ENCODE data around the gene ASIC1. TPM values are rescaled to one million over a fixed set of nuclear protein-coding genes. Genes with fewer than 3 reads are reported as not detected.

Gene ASIC1
- total and polyA plus RNA-seq, 2 of the 13 experiments (the other 11 are each of a cell fraction or from before 2014, with no cell fraction given), result 0.44 to 1.5 TPM

DNA sequence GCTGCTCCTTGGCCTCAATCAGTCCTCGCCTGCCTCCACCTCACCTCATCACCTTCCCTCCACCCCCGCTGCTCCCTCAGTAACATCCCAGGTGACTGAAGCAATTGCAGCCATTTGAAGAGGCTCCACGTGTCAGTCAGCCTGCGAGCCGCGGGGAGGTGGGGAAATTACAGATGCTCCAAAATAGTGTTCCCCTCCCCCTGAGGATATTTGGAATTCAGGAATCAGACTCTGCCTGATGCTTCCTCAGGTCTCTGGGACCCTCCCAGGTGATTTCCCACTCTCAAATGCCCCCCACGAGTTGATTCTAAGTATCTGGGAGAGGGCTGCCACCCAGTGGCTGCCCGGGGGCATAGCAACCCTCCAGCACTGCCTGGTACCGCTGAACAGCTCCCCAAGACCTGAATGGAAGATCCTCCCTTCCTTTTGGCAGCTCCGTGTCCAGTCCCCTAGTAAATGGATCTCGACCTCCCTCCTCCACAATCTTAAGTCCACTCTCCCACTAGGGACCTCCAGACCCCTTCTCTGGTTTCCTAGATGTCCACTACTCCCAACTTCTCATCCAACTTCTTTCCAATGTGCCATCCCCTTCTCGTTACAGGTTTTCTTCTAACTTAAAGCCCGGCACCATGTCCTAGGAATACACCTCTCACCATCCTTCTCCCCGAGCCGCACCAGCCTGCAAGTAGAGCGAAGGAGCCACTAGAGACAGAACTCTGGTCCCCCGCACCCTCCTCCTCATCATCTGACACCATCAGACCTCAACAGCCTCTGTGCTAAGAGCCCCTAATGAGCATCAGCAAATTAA, 1.4 kb upstream of the ASIC1 start (continued):
- TF ChIP-seq, protein P1, sequence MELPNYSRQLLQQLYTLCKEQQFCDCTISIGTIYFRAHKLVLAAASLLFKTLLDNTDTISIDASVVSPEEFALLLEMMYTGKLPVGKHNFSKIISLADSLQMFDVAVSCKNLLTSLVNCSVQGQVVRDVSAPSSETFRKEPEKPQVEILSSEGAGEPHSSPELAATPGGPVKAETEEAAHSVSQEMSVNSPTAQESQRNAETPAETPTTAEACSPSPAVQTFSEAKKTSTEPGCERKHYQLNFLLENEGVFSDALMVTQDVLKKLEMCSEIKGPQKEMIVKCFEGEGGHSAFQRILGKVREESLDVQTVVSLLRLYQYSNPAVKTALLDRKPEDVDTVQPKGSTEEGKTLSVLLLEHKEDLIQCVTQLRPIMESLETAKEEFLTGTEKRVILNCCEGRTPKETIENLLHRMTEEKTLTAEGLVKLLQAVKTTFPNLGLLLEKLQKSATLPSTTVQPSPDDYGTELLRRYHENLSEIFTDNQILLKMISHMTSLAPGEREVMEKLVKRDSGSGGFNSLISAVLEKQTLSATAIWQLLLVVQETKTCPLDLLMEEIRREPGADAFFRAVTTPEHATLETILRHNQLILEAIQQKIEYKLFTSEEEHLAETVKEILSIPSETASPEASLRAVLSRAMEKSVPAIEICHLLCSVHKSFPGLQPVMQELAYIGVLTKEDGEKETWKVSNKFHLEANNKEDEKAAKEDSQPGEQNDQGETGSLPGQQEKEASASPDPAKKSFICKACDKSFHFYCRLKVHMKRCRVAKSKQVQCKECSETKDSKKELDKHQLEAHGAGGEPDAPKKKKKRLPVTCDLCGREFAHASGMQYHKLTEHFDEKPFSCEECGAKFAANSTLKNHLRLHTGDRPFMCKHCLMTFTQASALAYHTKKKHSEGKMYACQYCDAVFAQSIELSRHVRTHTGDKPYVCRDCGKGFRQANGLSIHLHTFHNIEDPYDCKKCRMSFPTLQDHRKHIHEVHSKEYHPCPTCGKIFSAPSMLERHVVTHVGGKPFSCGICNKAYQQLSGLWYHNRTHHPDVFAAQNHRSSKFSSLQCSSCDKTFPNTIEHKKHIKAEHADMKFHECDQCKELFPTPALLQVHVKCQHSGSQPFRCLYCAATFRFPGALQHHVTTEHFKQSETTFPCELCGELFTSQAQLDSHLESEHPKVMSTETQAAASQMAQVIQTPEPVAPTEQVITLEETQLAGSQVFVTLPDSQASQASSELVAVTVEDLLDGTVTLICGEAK (IDR thresholded peaks at IDR 0.05), result no peak
- TF ChIP-seq, protein P1 (CRISPR knock-in tag; IDR thresholded peaks at IDR 0.05), result no peak
- TF ChIP-seq PAF1 (CRISPR knock-in tag; IDR thresholded peaks at IDR 0.05), result no peak
- TF ChIP-seq, protein P2, sequence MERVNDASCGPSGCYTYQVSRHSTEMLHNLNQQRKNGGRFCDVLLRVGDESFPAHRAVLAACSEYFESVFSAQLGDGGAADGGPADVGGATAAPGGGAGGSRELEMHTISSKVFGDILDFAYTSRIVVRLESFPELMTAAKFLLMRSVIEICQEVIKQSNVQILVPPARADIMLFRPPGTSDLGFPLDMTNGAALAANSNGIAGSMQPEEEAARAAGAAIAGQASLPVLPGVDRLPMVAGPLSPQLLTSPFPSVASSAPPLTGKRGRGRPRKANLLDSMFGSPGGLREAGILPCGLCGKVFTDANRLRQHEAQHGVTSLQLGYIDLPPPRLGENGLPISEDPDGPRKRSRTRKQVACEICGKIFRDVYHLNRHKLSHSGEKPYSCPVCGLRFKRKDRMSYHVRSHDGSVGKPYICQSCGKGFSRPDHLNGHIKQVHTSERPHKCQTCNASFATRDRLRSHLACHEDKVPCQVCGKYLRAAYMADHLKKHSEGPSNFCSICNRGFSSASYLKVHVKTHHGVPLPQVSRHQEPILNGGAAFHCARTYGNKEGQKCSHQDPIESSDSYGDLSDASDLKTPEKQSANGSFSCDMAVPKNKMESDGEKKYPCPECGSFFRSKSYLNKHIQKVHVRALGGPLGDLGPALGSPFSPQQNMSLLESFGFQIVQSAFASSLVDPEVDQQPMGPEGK (CRISPR knock-in tag; IDR thresholded peaks at IDR 0.05), result peak; percentile 54; the same call in 1 of the 2 replicates
- TF ChIP-seq, protein P3, sequence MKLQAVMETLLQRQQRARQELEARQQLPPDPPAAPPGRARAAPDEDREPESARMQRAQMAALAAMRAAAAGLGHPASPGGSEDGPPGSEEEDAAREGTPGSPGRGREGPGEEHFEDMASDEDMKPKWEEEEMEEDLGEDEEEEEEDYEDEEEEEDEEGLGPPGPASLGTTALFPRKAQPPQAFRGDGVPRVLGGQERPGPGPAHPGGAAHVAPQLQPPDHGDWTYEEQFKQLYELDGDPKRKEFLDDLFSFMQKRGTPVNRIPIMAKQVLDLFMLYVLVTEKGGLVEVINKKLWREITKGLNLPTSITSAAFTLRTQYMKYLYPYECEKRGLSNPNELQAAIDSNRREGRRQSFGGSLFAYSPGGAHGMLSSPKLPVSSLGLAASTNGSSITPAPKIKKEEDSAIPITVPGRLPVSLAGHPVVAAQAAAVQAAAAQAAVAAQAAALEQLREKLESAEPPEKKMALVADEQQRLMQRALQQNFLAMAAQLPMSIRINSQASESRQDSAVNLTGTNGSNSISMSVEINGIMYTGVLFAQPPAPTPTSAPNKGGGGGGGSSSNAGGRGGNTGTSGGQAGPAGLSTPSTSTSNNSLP (IDR thresholded peaks at IDR 0.05; ENCODE audit: low read depth, low read length), result no peak
- TF ChIP-seq, protein P4, sequence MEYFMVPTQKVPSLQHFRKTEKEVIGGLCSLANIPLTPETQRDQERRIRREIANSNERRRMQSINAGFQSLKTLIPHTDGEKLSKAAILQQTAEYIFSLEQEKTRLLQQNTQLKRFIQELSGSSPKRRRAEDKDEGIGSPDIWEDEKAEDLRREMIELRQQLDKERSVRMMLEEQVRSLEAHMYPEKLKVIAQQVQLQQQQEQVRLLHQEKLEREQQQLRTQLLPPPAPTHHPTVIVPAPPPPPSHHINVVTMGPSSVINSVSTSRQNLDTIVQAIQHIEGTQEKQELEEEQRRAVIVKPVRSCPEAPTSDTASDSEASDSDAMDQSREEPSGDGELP (IDR thresholded peaks at IDR 0.05; ENCODE audit: borderline replicate concordance, low read depth), result no peak
- no peak for TF ChIP-seq CBFB (CRISPR knock-in tag; IDR thresholded peaks at IDR 0.05)
- TF ChIP-seq MLLT10 (CRISPR knock-in tag; IDR thresholded peaks at IDR 0.05), result no peak
- TF ChIP-seq ZNF710 (CRISPR knock-in tag; IDR thresholded peaks at IDR 0.05; ENCODE audit: borderline replicate concordance), result 0 out of 2 replicates have a peak, but pooled peaks have one; percentile 39
- TF ChIP-seq ZNF766 (CRISPR knock-in tag; IDR thresholded peaks at IDR 0.05; ENCODE audit: borderline replicate concordance), result no peak

All from HepG2 (cell line).